GM23338 (cell line): Measurements from ENCODE around the gene LONP1. TPM values are rescaled to one million over a fixed set of nuclear protein-coding genes. Genes with fewer than 3 reads are reported as not detected.

Source experiments
- ATAC-seq: fragments of 200-7000 bp; cut with Tn5 transposase; 3 replicates; pipeline ENCODE4 v1.9.1; 2020
- DNase-seq: peaks from one replicate; pipeline ENCODE4 v3.0.0-alpha.2; 2015; ENCODE audit warnings: low spot score
- H2AFZ ChIP-seq: fragments of 200-600 bp; sonication (generic); 2 replicates; pipeline ENCODE4 v1.8.0; 2016; ENCODE audit warnings: antibody characterized with exemption, mild to moderate bottlenecking, moderate library complexity
- H3F3A ChIP-seq: fragments of 200-600 bp; sonication (generic); replicated peaks from 2 replicates; pipeline ENCODE4 v1.8.0; 2017; ENCODE audit warnings: antibody characterized with exemption, mixed run types, low read depth
- H3K27ac ChIP-seq: fragments of 200-600 bp; sonication (generic); 2 replicates; pipeline ENCODE4 v1.6.1; 2016; ENCODE audit warnings: low read depth
- H3K27me3 ChIP-seq: fragments of 200-600 bp; sonication (generic); 2 replicates; pipeline ENCODE4 v1.8.0; 2016; ENCODE audit warnings: mild to moderate bottlenecking, mixed run types, moderate library complexity; ENCODE audit not compliant: insufficient read depth
- H3K36me3 ChIP-seq: fragments of 200-600 bp; sonication (generic); 2 replicates; pipeline ENCODE4 v1.8.0; 2016; ENCODE audit warnings: mild to moderate bottlenecking; ENCODE audit not compliant: insufficient read depth
- H3K4me1 ChIP-seq: fragments of 200-600 bp; sonication (generic); 2 replicates; pipeline ENCODE4 v1.8.0; 2016; ENCODE audit warnings: mild to moderate bottlenecking, moderate library complexity; ENCODE audit not compliant: insufficient read depth
- H3K4me2 ChIP-seq: fragments of 200-600 bp; sonication (generic); 2 replicates; pipeline ENCODE4 v1.7.1; 2017; ENCODE audit warnings: mixed run types
- H3K4me3 ChIP-seq: fragments of 200-600 bp; sonication (generic); 2 replicates; pipeline ENCODE4 v1.6.1; 2016; ENCODE audit warnings: mixed run types
- H3K79me2 ChIP-seq: fragments of 200-600 bp; sonication (generic); replicated peaks from 2 replicates; pipeline ENCODE4 v1.8.0; 2017; ENCODE audit warnings: mild to moderate bottlenecking; ENCODE audit not compliant: insufficient read depth
- H3K9me2 ChIP-seq: fragments of 200-600 bp; sonication (generic); 2 replicates; pipeline ENCODE4 v1.8.0; 2017; ENCODE audit not compliant: insufficient read depth
- H4K20me1 ChIP-seq: fragments of 200-600 bp; sonication (generic); replicated peaks from 2 replicates; pipeline ENCODE4 v1.8.0; 2017; ENCODE audit warnings: mild to moderate bottlenecking; ENCODE audit not compliant: insufficient read depth
- H3K27ac Mint-ChIP-seq: 2 replicates; pipeline ENCODE4 v1.8.0; 2020; ENCODE audit warnings: inconsistent platforms, mild to moderate bottlenecking, moderate library complexity, mixed read lengths
- H3K27me3 Mint-ChIP-seq: 3 replicates; pipeline ENCODE4 v1.8.0; 2022; ENCODE audit warnings: low read depth, mild to moderate bottlenecking, moderate library complexity, mixed read lengths, inconsistent platforms; ENCODE audit not compliant: insufficient read depth, poor library complexity
- H3K36me3 Mint-ChIP-seq: 3 replicates; pipeline ENCODE4 v1.8.0; 2021; ENCODE audit warnings: low read depth, mild to moderate bottlenecking, inconsistent platforms, moderate library complexity, mixed read lengths
- H3K4me1 Mint-ChIP-seq: 3 replicates; pipeline ENCODE4 v1.8.0; 2020; ENCODE audit warnings: mild to moderate bottlenecking, inconsistent platforms, mixed read lengths
- H3K4me3 Mint-ChIP-seq: 3 replicates; pipeline ENCODE4 v1.8.0; 2021; ENCODE audit warnings: moderate library complexity, mild to moderate bottlenecking, inconsistent platforms, mixed read lengths
- H3K9me3 Mint-ChIP-seq: 3 replicates; pipeline ENCODE4 v1.8.0; 2020; ENCODE audit warnings: moderate library complexity, mild to moderate bottlenecking, inconsistent platforms, mixed read lengths
- CREB1 ChIP-seq: fragments of 250-450 bp; sonication (Bioruptor Pico); IDR thresholded peaks from 2 replicates; pipeline ENCODE4 v1.5.0; 2020; ENCODE audit warnings: low read depth, mild to moderate bottlenecking, moderate library complexity
- ETS1 ChIP-seq: IDR thresholded peaks from 2 replicates; pipeline ENCODE4 v1.6.1; 2016; ENCODE audit warnings: antibody characterized with exemption
- EZH2phosphoT487 ChIP-seq: fragments of 200-600 bp; sonication (generic); IDR thresholded peaks from one replicate; pipeline ENCODE4 v1.8.1; 2018; ENCODE audit warnings: antibody characterized with exemption; ENCODE audit not compliant: unreplicated experiment
- JUNB ChIP-seq: IDR thresholded peaks from one replicate; pipeline ENCODE4 v1.6.1; 2016; ENCODE audit warnings: antibody characterized with exemption; ENCODE audit not compliant: unreplicated experiment
- POLR2AphosphoS5 ChIP-seq: IDR thresholded peaks from 2 replicates; pipeline ENCODE4 v1.6.1; 2016; ENCODE audit warnings: antibody characterized with exemption, low read depth
- STAT1 ChIP-seq: IDR thresholded peaks from one replicate; pipeline ENCODE4 v1.6.1; 2016; ENCODE audit warnings: antibody characterized with exemption; ENCODE audit not compliant: unreplicated experiment
- polyA plus RNA-seq: library from polyadenylated mRNA; unstranded; fragments of >200 nt; fragmentation: Nextera tagmentation; extraction: Ambion mirVana; gene quantifications from 2 replicates; pipeline ENCODE4 v1.2.1, GENCODE V29; 2016
- total RNA-seq: library from RNA; depleted of rRNA; stranded (reverse); fragments of >200 nt; shearing (Covaris generic); gene quantifications from 2 replicates; pipeline ENCODE4 v1.2.3, GENCODE V29; 2014
- TF ChIP-seq, protein P1 (sequence below): fragments of 250-450 bp; sonication (Bioruptor Pico); IDR thresholded peaks from 2 replicates; pipeline ENCODE4 v1.5.0; 2020; ENCODE audit warnings: mild to moderate bottlenecking, moderate library complexity
- TF ChIP-seq, protein P2 (sequence below), 2 experiments: fragments of 200-600 bp in 1 of 2; sonication (generic) in 1 of 2; conservative IDR thresholded peaks; 2 replicates each; pipeline versions ENCODE4 v1.5.1 to v1.6.1; 2016 to 2017; ENCODE audit warnings: antibody characterized with exemption in 2 of 2, low read depth in 2 of 2, mild to moderate bottlenecking in 2 of 2, moderate library complexity in 1 of 2

LONP1 gene
- total and polyA plus RNA-seq, 2 experiments from 2014 or later = 68.6 to 137 TPM

DNA sequence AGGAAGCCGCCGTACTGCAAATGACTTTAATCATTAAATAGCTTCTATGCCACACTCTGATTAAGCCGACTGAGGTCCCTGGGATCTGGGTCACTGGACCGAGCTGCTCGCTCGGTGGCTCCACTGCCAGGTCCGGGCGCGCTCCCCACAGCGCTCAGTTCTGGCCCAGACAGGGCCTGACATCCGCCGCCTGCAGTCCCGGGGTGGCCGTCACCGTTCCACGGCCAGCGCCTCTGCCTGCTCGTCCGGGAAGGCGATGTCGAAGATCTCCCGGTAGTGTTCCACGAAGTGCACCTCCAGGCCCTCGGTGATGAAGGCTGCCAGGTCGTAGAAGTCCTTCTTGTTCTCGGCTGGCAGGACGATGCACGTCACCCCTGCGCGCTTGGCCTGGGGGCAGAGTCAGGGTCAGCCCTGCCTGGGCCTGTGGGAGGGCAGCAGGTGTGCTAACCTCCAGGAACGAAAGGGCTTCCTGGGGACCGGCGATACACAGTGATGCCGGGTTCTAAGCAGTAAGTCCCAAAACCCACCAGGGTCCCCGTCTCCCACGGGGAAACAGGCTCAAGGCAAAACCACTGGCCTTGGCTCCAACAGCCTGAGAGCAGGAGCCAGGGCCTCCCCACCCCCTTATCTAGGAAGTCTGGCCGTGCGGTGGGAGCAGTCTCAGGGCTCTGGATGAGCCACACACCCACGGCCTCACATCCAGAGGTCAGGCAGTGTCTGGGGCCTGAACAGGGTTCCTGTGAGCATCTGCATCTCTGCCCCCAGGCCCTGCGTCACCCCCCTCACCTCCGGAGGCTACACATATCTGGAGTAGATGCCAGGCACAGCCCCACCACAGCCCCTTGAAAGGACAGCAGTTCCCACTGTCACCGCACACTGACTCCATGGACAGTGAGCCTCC lies 27.9 kb downstream of the LONP1 start:
- Mint-ChIP-seq H3K9me3 (peaks cover 8% of the 10 kb centered on the region; the same call in 1 of the 3 replicates), H3K27me3 (peaks cover 54% of the 10 kb centered on the region), H3K4me1 (peaks cover 6% of the 10 kb centered on the region; the same call in 1 of the 3 replicates), H3K36me3 (peaks cover 61% of the 10 kb centered on the region), H3K27ac (peak overlapping the region; percentile 77; the same call in 1 of the 2 replicates), H3K4me3 (peak overlapping the region; percentile 100)
- Histone ChIP-seq H2AFZ (no peak overlapping the region), H3K36me3 (no peaks in the 10 kb centered on the region), H3K4me2 (peak overlapping the region; percentile 93), H3K27ac (peak overlapping the region; percentile 66; the same call in 1 of the 2 replicates), H3K9me2 (no peaks in the 10 kb centered on the region), H3F3A (peaks cover 20% of the 10 kb centered on the region), H3K27me3 (no peaks in the 10 kb centered on the region), H4K20me1 (peaks cover 6% of the 10 kb centered on the region; the same call in 1 of the 2 replicates), H3K4me3 (peak overlapping the region; percentile 100), H3K4me1 (no peaks in the 10 kb centered on the region), H3K79me2 (peaks cover 27% of the 10 kb centered on the region)
- DNase-seq = peak; percentile 4
- no peak for TF ChIP-seq EZH2phosphoT487
- TF ChIP-seq CREB1 (CRISPR knock-in tag) = no peak
- peak; percentile 25 for TF ChIP-seq POLR2AphosphoS5
- TF ChIP-seq STAT1 = no peak
- no peak for TF ChIP-seq JUNB
- ATAC-seq = no peak

DNA sequence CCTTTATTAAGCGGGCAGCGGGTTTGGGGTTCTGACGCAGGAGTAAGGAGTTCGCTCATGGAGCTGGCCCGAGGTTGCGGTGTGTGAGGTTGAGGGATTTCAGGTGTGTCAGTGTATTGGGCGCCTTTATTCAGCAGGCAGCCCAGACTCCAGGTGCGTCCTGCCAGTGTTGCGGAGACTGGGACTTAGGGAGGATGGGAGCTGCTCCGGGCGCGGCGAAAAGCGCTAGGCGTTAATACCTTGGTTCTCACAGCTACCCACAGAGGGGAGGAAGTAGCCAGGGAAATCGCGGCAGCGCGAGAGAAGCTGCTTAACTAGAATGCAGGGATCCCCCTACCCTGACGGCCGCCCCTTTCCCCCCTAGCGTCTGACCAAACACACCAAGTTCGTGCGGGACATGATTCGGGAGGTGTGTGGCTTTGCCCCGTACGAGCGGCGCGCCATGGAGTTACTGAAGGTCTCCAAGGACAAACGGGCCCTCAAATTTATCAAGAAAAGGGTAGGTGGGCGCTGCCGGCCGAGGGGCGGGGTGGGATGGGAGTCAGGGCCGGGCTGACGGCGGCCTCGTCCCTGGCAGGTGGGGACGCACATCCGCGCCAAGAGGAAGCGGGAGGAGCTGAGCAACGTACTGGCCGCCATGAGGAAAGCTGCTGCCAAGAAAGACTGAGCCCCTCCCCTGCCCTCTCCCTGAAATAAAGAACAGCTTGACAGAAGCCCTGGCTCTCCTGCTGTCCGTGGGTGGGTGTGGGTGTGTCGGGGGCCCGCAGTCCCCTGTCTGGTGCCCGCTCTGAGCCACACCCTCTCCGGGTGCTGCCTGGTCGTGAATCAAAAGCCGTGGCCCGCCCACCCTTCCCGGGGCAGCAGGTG lies 28.8 kb downstream of the LONP1 start:
- Mint-ChIP-seq H3K36me3 (peaks cover 54% of the 10 kb centered on the region), H3K27ac (peak overlapping the region; percentile 99), H3K9me3 (peaks cover 8% of the 10 kb centered on the region; the same call in 1 of the 3 replicates), H3K27me3 (peaks cover 51% of the 10 kb centered on the region), H3K4me1 (peaks cover 6% of the 10 kb centered on the region; the same call in 1 of the 3 replicates), H3K4me3 (peak overlapping the region; percentile 100)
- Histone ChIP-seq H3K4me1 (no peaks in the 10 kb centered on the region; the same call in 1 of the 2 replicates), H3K27me3 (no peaks in the 10 kb centered on the region), H3K27ac (peak overlapping the region; percentile 95; the same call in 1 of the 2 replicates), H3K9me2 (no peaks in the 10 kb centered on the region), H3K36me3 (no peaks in the 10 kb centered on the region), H4K20me1 (peaks cover 6% of the 10 kb centered on the region; the same call in 1 of the 2 replicates), H3K4me2 (peak overlapping the region; percentile 93), H2AFZ (no peak overlapping the region), H3K79me2 (peaks cover 27% of the 10 kb centered on the region), H3F3A (peaks cover 20% of the 10 kb centered on the region), H3K4me3 (peak overlapping the region; percentile 100)
- DNase-seq (peak; percentile 47), ATAC-seq (no peak)
- TF ChIP-seq, protein P1, sequence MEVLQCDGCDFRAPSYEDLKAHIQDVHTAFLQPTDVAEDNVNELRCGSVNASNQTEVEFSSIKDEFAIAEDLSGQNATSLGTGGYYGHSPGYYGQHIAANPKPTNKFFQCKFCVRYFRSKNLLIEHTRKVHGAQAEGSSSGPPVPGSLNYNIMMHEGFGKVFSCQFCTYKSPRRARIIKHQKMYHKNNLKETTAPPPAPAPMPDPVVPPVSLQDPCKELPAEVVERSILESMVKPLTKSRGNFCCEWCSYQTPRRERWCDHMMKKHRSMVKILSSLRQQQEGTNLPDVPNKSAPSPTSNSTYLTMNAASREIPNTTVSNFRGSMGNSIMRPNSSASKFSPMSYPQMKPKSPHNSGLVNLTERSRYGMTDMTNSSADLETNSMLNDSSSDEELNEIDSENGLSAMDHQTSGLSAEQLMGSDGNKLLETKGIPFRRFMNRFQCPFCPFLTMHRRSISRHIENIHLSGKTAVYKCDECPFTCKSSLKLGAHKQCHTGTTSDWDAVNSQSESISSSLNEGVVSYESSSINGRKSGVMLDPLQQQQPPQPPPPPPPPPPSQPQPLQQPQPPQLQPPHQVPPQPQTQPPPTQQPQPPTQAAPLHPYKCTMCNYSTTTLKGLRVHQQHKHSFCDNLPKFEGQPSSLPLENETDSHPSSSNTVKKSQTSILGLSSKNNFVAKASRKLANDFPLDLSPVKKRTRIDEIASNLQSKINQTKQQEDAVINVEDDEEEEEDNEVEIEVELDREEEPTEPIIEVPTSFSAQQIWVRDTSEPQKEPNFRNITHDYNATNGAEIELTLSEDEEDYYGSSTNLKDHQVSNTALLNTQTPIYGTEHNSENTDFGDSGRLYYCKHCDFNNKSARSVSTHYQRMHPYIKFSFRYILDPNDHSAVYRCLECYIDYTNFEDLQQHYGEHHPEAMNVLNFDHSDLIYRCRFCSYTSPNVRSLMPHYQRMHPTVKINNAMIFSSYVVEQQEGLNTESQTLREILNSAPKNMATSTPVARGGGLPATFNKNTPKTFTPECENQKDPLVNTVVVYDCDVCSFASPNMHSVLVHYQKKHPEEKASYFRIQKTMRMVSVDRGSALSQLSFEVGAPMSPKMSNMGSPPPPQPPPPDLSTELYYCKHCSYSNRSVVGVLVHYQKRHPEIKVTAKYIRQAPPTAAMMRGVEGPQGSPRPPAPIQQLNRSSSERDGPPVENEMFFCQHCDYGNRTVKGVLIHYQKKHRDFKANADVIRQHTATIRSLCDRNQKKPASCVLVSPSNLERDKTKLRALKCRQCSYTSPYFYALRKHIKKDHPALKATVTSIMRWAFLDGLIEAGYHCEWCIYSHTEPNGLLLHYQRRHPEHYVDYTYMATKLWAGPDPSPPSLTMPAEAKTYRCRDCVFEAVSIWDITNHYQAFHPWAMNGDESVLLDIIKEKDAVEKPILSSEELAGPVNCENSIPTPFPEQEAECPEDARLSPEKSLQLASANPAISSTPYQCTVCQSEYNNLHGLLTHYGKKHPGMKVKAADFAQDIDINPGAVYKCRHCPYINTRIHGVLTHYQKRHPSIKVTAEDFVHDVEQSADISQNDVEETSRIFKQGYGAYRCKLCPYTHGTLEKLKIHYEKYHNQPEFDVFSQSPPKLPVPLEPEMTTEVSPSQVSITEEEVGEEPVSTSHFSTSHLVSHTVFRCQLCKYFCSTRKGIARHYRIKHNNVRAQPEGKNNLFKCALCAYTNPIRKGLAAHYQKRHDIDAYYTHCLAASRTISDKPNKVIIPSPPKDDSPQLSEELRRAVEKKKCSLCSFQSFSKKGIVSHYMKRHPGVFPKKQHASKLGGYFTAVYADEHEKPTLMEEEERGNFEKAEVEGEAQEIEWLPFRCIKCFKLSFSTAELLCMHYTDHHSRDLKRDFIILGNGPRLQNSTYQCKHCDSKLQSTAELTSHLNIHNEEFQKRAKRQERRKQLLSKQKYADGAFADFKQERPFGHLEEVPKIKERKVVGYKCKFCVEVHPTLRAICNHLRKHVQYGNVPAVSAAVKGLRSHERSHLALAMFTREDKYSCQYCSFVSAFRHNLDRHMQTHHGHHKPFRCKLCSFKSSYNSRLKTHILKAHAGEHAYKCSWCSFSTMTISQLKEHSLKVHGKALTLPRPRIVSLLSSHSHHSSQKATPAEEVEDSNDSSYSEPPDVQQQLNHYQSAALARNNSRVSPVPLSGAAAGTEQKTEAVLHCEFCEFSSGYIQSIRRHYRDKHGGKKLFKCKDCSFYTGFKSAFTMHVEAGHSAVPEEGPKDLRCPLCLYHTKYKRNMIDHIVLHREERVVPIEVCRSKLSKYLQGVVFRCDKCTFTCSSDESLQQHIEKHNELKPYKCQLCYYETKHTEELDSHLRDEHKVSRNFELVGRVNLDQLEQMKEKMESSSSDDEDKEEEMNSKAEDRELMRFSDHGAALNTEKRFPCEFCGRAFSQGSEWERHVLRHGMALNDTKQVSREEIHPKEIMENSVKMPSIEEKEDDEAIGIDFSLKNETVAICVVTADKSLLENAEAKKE (CRISPR knock-in tag) = no peak
- TF ChIP-seq JUNB (no peak), ETS1 (no peak)
- TF ChIP-seq, protein P2, sequence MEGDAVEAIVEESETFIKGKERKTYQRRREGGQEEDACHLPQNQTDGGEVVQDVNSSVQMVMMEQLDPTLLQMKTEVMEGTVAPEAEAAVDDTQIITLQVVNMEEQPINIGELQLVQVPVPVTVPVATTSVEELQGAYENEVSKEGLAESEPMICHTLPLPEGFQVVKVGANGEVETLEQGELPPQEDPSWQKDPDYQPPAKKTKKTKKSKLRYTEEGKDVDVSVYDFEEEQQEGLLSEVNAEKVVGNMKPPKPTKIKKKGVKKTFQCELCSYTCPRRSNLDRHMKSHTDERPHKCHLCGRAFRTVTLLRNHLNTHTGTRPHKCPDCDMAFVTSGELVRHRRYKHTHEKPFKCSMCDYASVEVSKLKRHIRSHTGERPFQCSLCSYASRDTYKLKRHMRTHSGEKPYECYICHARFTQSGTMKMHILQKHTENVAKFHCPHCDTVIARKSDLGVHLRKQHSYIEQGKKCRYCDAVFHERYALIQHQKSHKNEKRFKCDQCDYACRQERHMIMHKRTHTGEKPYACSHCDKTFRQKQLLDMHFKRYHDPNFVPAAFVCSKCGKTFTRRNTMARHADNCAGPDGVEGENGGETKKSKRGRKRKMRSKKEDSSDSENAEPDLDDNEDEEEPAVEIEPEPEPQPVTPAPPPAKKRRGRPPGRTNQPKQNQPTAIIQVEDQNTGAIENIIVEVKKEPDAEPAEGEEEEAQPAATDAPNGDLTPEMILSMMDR (conservative IDR thresholded peaks at IDR 0.05; ENCODE audit: low read depth in 2 of 2) = no peak
